H1 (cell line): Measurements from ENCODE around the gene ZBTB22. TPM values are rescaled to one million over a fixed set of nuclear protein-coding genes. Genes with fewer than 3 reads are reported as not detected.

Experiments used
- BCL11A ChIP-seq, 2 experiments: IDR thresholded peaks; one replicate each; pipeline ENCODE4 v1.6.1; 2011; ENCODE audit warnings: low read depth in 2 of 2, low read length in 2 of 2, mild to moderate bottlenecking in 2 of 2
- GABPA ChIP-seq: IDR thresholded peaks from 2 replicates; pipeline ENCODE4 v1.6.1; 2011; ENCODE audit warnings: mild to moderate bottlenecking, low read length, moderate library complexity, borderline replicate concordance; ENCODE audit not compliant: insufficient read depth
- GTF2F1 ChIP-seq: IDR thresholded peaks from 2 replicates; pipeline ENCODE4 v1.6.1; 2012; ENCODE audit warnings: low read depth, low read length, improper control_type of control experiment, borderline replicate concordance
- HDAC2 ChIP-seq, 2 experiments: fragments of 300-600 bp in 1 of 2; sonication (generic) in 1 of 2; IDR thresholded peaks; 2 replicates each; pipeline ENCODE4 v1.6.1; 2011 to 2012; ENCODE audit warnings: low read depth in 2 of 2, low read length in 2 of 2, mild to moderate bottlenecking in 2 of 2, moderate library complexity in 2 of 2, borderline replicate concordance in 1 of 2, inconsistent platforms in 1 of 2
- JUN ChIP-seq: IDR thresholded peaks from 2 replicates; pipeline ENCODE4 v1.6.1; 2011; ENCODE audit warnings: low read depth, mild to moderate bottlenecking, improper control_type of control experiment, low read length
- MAX ChIP-seq: IDR thresholded peaks from 2 replicates; pipeline ENCODE4 v1.6.1; 2012; ENCODE audit warnings: inconsistent platforms
- SP4 ChIP-seq: IDR thresholded peaks from 2 replicates; pipeline ENCODE4 v1.6.1; 2012; ENCODE audit warnings: low read length, inconsistent platforms
- TAF7 ChIP-seq: optimal IDR thresholded peaks from 2 replicates; pipeline ENCODE3; 2011; ENCODE audit warnings: low read depth, mild to moderate bottlenecking, inconsistent platforms, low read length, moderate library complexity, borderline replicate concordance
- polyA plus RNA-seq, 7 experiments: library from polyadenylated mRNA; depleted of rRNA in 3 of 7; stranded (reverse) in 5 of 7; unstranded in 2 of 7; fragments of >200 nt in 5 of 7; fragments of 200-250 nt in 2 of 7; gene quantifications; 1 replicate in 5 of 7; 2 replicates in 1 of 7; 4 replicates in 1 of 7; pipeline versions ENCODE4 v1.2.1 to v1.2.3, GENCODE V29; 2011 to 2013; ENCODE audit warnings: missing spikeins in 2 of 7, mixed read lengths in 2 of 7
- total RNA-seq: library from RNA; stranded (reverse); fragmentation: NEBNext Ultra II Directional; extraction: Animal tissue kit (Norgen Biotek cat#: 25700); gene quantifications from 2 replicates; pipeline ENCODE4 v1.2.1, GENCODE V29; 2021
- TF ChIP-seq, protein P1 (sequence below): IDR thresholded peaks from 2 replicates; pipeline ENCODE4 v1.6.1; 2011; ENCODE audit warnings: low read length, improper control_type of control experiment
- TF ChIP-seq, protein P2 (sequence below): IDR thresholded peaks from 2 replicates; pipeline ENCODE4 v1.6.1; 2012; ENCODE audit warnings: low read length, inconsistent platforms

Gene ZBTB22
- total and polyA plus RNA-seq, 2 of the 8 experiments (the other 6 are each of a cell fraction or from before 2014, with no cell fraction given) = 7.4 to 9.9 TPM

GRCh38 chr6:33297406-33297955, 20.1 kb downstream of the ZBTB22 start (continued):
- peak; percentile 61; the same call in 1 of the 2 replicates for TF ChIP-seq MAX
- no peak for TF ChIP-seq HDAC2 (IDR thresholded peaks at IDR 0.05; ENCODE audit: borderline replicate concordance in 1 of 2, low read depth in 2 of 2, low read length in 2 of 2)
- TF ChIP-seq, protein P1, sequence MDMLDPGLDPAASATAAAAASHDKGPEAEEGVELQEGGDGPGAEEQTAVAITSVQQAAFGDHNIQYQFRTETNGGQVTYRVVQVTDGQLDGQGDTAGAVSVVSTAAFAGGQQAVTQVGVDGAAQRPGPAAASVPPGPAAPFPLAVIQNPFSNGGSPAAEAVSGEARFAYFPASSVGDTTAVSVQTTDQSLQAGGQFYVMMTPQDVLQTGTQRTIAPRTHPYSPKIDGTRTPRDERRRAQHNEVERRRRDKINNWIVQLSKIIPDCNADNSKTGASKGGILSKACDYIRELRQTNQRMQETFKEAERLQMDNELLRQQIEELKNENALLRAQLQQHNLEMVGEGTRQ = peak; percentile 90
- TF ChIP-seq TAF7 = no peak
- TF ChIP-seq SP4 = peak; percentile 64; the same call in 1 of the 2 replicates
- no peak for TF ChIP-seq JUN
- TF ChIP-seq, protein P2, sequence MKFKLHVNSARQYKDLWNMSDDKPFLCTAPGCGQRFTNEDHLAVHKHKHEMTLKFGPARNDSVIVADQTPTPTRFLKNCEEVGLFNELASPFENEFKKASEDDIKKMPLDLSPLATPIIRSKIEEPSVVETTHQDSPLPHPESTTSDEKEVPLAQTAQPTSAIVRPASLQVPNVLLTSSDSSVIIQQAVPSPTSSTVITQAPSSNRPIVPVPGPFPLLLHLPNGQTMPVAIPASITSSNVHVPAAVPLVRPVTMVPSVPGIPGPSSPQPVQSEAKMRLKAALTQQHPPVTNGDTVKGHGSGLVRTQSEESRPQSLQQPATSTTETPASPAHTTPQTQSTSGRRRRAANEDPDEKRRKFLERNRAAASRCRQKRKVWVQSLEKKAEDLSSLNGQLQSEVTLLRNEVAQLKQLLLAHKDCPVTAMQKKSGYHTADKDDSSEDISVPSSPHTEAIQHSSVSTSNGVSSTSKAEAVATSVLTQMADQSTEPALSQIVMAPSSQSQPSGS = peak; percentile 42; the same call in 1 of the 2 replicates
- TF ChIP-seq BCL11A (IDR thresholded peaks at IDR 0.05; ENCODE audit: low read depth in 2 of 2, low read length in 2 of 2) = no peak
- TF ChIP-seq GABPA = no peak
- no peak for TF ChIP-seq GTF2F1
